GM18907 (cell line): Measurements from ENCODE around the gene PSME4.
"Not testable (repeated sequence)": the region's sequence is repeated elsewhere in the genome, so short reads cannot be mapped to it uniquely, and the experiment has no call there.

ENCODE experiments used
- ATAC-seq: cut with Tn5 transposase; IDR thresholded peaks from one replicate; pipeline ENCODE4 v1.9.1; 2021; ENCODE audit warnings: mild to moderate bottlenecking, moderate library complexity; ENCODE audit not compliant: unreplicated experiment

PSME4 gene

DNA sequence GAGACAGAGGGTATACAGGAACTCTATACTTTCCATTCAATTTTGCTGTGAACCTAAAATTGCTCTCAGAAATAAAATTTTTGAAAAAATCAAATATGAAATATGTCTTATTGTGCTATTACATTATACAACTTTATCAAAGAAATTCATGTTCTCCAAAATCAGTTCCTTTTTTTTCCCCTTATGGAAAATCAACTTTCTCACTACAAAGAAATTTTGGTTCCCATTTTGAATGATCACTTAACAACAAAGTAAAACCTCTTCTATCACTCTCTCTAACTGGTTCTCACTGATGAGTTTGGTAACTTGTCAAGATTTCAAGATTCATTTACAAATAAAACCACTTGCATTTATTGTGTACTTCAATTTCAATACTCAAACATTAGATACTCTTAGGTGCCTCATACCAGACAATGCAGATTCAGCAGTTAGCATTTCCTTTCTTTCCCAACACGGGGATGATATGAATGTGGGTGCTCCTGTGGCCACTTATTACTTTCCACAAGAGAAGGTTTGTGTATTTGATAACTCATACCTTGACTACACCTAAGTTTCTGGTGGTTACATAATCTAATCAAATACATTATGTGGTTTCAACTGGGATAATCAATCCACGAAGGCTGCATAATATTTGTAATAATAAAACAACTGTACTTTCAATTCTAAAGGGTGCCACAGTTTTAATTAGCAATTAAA lies 6.4 kb downstream of the PSME4 start:
- no peak for ATAC-seq

DNA sequence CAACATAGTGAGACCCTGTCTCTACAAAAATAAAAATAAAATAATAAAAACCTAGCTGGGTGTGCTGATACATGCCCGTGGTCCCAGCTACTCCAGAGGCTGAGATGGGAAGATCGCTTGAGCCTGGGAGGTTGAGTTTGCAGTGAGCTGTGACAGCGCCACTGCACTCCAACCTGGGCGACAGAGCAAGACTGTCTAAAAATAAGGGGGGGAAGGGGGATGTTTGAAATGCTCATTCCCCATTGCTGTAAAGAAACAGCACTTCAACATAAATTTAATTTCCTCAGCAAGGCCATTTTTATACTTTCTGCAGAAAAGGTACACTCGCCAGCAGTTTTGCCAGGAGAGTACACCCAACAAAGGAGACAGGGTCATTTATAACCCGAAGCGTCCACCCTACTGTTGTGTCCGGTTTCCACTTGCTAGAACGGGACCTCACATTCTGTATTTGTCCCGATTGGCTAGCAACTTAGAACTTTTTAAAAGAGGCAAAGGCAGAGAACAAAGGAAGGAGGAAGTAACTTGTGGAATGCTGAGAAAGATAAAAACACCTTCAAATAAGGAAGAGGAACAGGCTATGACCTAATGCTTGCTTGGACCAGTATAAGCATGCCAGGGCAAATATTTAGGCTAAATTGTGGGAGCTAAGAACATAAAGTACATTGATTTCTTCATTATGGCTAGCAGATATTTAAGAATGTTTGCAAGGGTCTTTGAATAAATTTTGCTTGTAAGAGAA lies 9.1 kb downstream of the PSME4 start:
- not testable (repeated sequence) for ATAC-seq

DNA sequence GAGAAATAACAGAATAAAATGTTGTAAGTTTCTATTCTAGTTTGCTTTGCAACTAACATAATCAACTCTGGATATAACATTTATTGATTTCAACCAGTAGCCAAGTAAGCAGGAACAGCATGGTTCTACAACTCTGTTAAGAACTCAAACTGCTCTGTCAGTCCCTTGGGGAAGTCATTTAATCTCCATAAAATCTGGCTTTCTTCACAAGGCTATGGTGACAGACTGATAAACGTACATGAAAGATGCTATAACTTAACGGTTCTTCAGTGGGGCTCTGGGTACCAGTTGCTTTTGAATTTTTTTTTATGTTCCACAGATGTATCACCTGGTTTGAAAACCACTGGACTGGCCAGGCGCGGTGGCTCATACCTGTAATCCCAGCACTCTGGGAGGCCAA lies 10.3 kb downstream of the PSME4 start:
- no peak for ATAC-seq

DNA sequence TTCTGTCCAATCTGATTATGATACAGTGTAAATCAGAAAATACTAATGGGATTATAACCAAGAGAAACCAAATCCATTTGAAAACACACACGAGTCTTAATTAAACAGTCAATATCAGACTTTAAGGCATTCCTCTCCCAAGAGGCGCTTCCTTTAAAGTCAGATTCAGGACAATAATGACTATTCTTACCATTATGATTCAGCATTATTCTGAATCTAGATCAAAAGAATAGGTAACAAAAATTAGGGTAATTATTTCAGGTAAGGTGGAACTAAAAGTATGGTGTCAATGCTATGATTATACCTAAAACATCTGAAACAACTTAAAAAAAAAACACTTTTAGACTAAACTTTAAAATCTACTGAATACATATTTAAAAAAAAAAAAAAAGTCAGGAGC lies 12.3 kb downstream of the PSME4 start:
- ATAC-seq: no peak

DNA sequence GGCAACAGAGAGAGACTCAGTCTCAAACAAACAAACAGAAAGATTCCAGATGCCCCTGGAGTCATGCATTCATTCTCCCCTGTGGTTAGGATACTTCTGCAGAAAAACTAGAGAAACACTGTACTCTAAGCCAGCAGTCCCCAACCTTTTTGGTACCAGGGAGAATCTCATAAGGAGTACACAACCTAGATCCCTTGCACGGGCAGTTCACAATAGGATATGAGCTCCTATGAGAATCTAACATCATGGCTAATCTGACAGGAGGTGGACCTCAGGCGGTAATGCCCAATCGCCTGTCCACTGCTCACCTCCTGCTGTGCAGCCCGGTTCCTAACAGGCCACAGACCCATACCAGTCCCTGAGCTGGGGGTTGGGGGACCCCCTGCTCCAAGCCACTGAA lies 18.3 kb downstream of the PSME4 start:
- ATAC-seq: no peak

DNA sequence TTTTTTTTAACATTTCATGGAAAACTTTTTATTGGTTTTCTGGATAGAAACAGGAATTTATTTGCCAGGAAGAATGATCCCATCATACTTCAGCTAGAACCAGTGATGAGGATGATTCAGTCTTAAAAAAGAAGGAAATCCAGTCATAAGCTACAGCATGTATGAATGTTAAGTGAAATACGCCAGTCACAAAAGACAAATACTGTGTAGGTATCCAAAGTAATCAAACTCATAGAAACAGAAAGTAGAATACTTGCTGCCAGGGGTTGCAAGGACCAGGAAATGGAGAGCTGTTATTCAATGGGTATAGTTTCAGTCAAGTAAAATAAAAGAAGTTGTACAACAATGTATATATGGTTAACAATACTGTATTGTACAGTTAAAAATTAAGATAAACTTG lies 21.3 kb downstream of the PSME4 start:
- peak; percentile 51 for ATAC-seq

DNA sequence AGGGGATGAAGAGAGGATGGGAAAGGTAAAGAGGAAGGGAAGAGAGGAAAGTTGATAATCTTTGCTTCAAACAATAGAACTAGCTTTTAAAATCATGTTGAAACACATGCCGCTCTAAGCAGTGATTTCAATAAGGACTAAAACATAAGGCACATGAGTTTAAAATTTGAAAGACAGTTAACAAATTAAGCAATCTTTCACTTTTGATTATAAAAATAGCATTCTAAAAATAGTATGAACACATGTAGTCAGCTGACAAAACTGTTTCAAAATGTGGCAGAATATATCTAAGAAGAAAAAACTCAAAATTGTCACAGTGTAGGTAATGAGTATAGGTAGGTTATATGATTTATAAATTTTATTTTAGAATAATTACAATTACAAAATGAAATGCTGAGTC lies 25.3 kb downstream of the PSME4 start:
- ATAC-seq: no peak

DNA sequence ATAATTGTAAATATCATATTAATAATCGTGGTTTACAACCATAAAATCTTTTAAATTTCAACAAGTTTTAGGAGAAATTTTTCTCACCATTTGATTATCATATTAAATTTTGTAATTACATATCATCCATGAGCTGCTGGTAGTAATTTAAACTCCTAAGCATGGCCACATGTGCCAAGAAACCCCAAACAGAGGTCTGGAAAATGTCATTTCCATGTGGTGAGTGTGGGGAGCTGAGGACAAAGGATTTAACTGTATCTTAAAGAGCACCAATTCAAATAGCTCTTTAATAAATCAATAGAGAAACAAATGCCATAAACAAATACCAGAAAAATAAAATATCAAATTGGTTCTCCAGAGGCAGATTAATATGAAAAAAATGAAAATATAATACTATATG lies 26.3 kb downstream of the PSME4 start:
- no peak for ATAC-seq

DNA sequence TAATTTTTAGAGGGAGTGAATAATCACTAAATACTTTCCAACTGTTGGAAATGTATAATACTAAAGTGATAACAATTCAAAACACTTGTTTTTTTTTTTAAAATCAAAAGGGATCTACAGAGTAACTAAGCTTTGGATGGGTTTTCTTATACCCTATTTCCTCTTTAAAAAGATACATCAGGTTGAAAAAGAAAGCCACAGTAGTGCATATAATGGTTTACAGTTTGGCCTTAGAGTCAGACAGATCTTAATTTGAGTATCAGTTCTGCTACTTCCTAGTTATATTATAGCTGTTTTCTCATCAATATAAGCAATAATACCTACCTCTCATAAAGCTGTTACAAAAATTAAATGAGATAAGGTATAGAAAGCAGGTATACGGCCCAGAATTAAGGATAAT lies 28.5 kb downstream of the PSME4 start:
- peak; percentile 37 for ATAC-seq

DNA sequence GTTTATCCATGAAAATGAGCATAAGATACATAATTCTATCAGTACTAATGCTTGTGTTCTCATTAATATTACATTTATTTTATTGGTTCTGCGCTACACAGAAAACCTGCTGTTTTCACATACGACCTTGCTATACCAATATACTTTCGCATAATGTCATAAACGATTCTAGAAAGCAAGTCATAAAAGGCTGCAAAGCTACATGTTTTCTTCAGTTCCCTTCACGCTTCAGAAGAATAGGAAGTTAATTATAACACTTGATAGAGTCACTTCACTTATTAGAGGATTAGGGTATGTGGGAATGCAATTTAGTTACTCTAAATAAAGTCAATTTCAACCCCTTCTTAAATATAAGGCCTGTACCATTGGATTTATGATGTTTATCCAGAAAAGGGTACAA lies 29.0 kb downstream of the PSME4 start:
- ATAC-seq: peak; percentile 77

DNA sequence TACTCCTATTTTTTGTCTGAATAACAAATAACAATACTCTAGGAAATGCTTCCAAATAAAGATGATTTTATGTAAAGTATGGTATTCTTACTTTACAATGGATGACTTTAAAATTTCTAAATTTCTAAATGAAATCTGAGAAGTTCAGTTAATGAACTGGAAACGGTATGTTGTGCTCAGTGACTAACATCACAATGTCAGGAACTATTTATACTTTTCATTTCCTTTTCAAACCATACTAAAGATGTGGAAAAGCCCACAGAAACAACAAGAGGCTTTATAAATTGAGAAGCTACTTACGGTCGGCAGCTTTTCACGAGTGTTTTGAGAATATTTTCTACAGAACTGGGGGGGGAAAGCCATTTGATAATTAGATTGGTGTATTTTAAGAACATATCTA lies 31.1 kb downstream of the PSME4 start:
- no peak for ATAC-seq

DNA sequence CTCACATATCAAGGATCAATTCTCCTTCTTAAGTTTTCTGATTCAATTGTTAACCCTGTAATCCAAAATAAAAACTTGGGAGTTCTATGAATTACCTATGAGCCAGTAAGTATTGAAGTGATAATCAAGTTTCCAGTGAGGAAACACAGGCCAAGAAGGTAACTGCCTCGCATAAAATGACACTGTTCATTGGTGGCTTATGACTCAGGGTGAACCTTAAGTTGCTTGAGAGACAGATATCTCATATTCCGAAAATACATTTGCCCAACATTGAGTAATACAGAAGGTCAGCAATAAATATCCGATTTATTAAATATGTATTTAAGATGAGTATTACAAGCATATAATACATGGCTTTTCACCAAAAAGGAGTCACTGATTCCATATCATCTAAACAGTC lies 31.9 kb downstream of the PSME4 start:
- ATAC-seq: no peak

DNA sequence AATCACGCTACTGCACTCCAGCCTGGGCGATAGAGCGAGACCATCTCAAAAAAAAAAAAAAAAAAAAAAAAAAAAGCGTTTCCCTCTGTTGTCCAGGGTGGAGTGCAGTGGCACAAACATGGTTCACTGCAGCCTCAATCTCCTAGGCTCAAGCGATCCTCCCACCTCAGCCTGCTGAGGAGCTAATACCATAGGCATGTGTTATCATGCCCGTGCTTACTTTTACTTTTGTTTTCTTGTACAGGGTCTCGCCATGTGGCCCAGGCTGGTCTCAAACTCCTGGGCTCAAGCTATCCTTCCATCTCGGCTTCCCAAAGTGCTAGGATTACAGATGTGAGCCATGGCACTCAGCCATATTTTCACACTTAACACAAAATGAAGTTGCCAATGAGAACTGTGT lies 37.5 kb downstream of the PSME4 start:
- no peak for ATAC-seq

DNA sequence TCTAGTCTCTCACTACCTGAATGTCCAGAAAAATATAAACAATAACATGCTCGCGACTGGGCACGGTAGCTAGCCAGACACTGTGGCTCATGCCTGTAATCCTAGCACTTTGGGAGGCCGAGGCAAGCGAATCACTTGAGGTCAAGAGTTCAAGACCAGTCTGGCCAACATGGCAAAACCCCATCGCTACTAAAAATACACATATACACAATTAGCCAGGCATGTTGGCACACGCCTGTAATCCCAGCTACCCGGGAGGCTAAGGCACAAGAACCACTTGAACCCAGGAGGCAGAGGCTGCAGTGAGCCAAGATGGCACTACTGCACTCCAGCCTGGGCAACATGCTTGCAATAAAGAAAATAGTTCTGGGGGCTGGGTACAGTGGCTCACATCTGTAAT lies 44.5 kb downstream of the PSME4 start:
- not testable (repeated sequence) for ATAC-seq

DNA sequence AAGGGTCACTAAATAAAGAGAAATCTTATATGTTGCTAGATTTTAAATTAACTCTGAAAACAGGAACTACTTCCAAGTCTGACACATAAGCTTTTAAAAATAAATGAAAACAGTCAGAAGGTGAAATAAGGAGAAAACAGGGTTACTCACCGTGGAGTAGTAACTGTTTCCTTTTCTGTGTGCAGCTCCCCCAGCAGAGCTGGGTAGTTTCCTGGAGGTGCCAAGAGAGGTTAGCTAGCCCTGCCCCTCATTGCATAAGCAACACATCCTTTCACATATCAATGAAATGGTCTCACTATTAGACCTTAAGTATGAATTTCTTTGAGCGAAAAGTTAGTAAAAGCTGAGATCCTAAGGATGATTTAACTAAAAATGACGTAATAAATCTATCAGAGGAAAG lies 57.1 kb downstream of the PSME4 start:
- peak; percentile 95 for ATAC-seq

DNA sequence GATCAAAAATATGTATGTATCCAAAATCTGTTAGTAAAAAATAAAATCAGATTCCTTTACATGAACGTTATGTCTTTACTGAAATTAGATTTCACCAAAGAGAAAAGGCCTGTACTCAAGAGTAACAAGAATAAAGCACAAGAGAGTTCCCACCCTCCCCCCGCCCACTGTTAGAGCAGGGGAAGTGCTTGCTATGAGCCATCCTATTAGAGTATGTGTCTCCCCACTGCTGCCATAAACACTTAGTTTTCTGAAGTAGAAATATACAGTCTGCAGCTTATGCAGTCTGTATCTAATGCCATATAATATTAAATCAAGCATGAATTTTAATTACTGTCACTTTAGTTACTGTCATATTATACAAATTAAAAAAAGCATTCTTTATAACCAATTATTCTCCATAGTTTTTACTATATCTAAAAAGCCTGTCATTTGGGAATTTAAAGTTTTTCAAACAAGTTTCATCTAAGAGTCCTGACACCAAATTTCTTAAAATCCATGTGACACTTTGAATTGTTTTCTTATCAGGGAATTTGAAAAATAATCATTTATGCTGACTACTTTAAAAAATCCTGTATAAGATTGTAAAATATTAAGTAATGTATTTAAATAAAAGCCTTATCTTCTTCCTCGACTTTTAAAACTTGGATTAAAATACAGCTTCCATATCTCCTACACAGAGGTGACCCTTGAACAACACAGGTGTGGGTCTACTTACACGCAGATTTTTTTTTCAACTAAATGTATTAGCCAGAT lies 59.2 kb downstream of the PSME4 start:
- ATAC-seq: no peak

DNA sequence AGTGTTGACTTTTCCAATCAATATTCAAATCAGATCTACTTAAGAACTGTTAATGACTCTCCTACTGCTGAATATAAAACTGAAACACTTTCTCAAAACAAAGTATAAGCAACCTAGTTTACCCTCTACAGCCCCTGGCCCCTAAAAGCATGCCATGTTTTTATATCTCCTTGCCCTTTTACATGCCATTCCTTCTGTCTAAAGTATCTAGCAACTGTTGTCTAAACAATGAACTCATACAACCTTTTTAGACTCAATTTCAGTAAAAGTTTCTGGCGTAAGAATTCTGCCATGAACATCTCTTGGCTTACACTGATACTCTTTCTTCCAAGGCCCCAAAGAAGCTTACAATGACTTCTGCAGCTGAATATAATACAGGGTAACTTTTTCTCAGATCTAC lies 63.2 kb downstream of the PSME4 start:
- no peak for ATAC-seq

DNA sequence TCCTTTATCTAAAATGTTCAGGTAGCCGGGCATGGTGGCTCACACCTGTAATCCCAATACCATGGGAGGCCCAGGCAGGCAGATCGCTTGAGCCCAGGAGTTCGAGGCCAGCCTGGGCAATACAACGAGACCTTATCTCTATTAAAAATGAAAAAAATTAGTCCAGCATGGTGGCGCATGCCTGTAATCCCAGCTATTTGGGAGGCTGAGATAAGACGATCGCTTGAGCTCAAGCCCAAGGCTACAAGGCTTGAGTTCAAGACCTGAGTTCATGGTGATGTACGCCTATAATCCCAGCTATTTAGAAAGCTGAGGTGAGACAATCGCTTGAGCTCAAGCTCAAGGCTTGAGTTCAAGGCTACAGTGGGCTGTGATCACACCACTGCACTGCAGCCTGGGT lies 65.4 kb downstream of the PSME4 start:
- ATAC-seq: no peak

DNA sequence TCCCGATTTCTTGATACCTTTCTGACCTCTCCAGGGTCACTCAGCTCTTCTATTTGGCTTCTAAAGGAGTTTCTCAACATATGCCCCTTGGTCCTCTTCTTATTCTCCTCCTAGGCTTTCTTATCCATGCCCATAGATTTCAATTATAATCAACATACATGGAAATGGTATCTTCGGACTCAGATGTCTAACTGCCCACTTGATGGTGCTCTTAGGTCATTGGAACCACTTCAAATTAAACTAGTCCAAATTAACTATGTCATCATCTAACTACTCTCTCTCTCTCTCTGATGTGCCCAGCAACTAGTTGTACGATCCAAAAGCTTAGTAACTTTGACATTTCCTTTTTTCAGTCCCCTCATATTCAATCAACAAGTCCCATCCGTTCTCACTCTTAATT lies 67.8 kb downstream of the PSME4 start:
- ATAC-seq: no peak

DNA sequence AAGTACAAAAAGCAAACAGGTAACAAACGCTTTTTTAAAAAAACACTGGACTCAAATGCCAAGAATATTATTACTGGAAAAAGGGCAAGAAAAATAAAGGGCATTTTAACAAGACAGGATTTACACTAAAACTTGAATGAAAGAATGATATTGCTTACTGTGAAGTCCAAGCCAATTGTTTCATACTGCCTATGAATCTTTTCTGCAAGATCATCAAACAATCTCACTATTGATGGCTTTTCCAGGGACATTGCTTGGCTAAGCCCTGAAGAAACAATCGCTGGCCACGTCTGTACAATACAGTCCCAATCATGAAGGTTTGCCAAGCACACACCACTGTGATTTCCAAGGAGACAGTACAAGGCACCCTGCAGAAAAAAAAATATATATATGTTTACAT lies 69.6 kb downstream of the PSME4 start:
- no peak for ATAC-seq

DNA sequence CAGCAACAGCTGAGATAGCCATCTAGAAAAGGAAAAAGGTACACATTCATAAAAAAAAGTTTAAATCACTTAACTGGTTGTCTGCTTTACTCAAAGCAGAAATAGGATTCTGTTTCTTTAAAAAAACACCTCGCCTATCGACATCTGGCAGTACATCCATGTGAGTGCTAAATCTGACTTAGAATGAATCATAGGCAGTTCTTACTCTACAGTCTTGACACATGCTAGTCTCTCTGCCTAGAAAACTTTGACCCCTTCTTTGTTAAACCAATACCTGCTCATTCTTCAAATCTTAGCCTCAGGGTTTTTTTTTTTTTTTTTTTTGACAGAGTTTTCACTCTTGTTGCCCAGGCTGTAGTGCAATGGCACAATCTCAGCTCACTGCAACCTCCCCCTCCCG lies 73.9 kb downstream of the PSME4 start:
- ATAC-seq: no peak
